Liver (tissue), 3 donors: ENCODE data around the gene PAPPA2.
"Not testable (repeated sequence)": the region's sequence is repeated elsewhere in the genome, so short reads cannot be mapped to it uniquely, and the experiment has no call there.

ENCODE experiments used
- EGR1 ChIP-seq, 2 donors: IDR thresholded peaks; 2 replicates each; pipeline ENCODE4 v1.6.1; 2016 to 2018; ENCODE audit warnings: antibody characterized with exemption in 2 of 2, low read depth in 2 of 2
- JUND ChIP-seq, 2 donors: IDR thresholded peaks; 2 replicates each; pipeline ENCODE4 v1.6.1; 2016; ENCODE audit warnings: antibody characterized with exemption in 2 of 2
- RAD21 ChIP-seq, 2 donors: IDR thresholded peaks; 2 replicates each; pipeline ENCODE4 v1.6.1; 2016; ENCODE audit warnings: antibody characterized with exemption in 2 of 2, mild to moderate bottlenecking in 2 of 2
- SP1 ChIP-seq: IDR thresholded peaks from 2 replicates; pipeline ENCODE4 v1.6.1; 2018; ENCODE audit warnings: antibody characterized with exemption, mild to moderate bottlenecking
- TAF1 ChIP-seq: conservative IDR thresholded peaks from 2 replicates; pipeline ENCODE4 v1.6.1; 2016; ENCODE audit warnings: antibody characterized with exemption, mild to moderate bottlenecking
- TF ChIP-seq, protein P1 (sequence below): fragments of 150-350 bp; IDR thresholded peaks from 2 replicates; pipeline ENCODE4 v1.5.1; 2017; ENCODE audit warnings: improper control_type of control experiment, low read depth, low read length; ENCODE audit not compliant: missing input control
- TF ChIP-seq, protein P2 (sequence below): IDR thresholded peaks from 2 replicates; pipeline ENCODE4 v1.6.1; 2016; ENCODE audit warnings: antibody characterized with exemption, mild to moderate bottlenecking
- TF ChIP-seq, protein P3 (sequence below): IDR thresholded peaks from 2 replicates; pipeline ENCODE4 v1.6.1; 2016; ENCODE audit warnings: antibody characterized with exemption
- donor health status: healthy.
- donor health status: healthy.

DNA sequence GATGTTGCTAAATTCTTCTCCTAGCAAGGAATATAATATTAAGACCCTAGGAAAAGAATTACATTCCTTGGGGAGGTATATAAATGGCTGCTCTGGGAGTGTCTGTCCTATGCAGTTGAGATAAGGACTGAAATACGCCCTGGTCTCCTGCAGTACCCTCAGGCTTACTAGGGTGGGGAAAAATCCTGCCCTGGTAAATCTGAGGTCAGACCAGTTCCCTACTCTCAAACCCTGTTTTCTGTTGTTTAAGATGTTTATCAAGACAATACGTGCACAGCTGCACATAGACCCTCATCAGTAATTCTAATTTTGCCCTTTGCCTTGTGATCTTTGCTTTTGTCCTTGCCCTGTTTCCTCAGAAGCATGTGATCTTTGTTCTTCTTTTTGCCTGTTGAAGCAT, 11.2 kb upstream of the PAPPA2 start:
- TF ChIP-seq, protein P1, sequence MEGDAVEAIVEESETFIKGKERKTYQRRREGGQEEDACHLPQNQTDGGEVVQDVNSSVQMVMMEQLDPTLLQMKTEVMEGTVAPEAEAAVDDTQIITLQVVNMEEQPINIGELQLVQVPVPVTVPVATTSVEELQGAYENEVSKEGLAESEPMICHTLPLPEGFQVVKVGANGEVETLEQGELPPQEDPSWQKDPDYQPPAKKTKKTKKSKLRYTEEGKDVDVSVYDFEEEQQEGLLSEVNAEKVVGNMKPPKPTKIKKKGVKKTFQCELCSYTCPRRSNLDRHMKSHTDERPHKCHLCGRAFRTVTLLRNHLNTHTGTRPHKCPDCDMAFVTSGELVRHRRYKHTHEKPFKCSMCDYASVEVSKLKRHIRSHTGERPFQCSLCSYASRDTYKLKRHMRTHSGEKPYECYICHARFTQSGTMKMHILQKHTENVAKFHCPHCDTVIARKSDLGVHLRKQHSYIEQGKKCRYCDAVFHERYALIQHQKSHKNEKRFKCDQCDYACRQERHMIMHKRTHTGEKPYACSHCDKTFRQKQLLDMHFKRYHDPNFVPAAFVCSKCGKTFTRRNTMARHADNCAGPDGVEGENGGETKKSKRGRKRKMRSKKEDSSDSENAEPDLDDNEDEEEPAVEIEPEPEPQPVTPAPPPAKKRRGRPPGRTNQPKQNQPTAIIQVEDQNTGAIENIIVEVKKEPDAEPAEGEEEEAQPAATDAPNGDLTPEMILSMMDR, result not testable (repeated sequence)
- not testable (repeated sequence) for TF ChIP-seq EGR1 (IDR thresholded peaks at IDR 0.05; ENCODE audit: low read depth in 2 of 2); SP1; TAF1; RAD21 (IDR thresholded peaks at IDR 0.05); JUND (IDR thresholded peaks at IDR 0.05)
- TF ChIP-seq, protein P2, sequence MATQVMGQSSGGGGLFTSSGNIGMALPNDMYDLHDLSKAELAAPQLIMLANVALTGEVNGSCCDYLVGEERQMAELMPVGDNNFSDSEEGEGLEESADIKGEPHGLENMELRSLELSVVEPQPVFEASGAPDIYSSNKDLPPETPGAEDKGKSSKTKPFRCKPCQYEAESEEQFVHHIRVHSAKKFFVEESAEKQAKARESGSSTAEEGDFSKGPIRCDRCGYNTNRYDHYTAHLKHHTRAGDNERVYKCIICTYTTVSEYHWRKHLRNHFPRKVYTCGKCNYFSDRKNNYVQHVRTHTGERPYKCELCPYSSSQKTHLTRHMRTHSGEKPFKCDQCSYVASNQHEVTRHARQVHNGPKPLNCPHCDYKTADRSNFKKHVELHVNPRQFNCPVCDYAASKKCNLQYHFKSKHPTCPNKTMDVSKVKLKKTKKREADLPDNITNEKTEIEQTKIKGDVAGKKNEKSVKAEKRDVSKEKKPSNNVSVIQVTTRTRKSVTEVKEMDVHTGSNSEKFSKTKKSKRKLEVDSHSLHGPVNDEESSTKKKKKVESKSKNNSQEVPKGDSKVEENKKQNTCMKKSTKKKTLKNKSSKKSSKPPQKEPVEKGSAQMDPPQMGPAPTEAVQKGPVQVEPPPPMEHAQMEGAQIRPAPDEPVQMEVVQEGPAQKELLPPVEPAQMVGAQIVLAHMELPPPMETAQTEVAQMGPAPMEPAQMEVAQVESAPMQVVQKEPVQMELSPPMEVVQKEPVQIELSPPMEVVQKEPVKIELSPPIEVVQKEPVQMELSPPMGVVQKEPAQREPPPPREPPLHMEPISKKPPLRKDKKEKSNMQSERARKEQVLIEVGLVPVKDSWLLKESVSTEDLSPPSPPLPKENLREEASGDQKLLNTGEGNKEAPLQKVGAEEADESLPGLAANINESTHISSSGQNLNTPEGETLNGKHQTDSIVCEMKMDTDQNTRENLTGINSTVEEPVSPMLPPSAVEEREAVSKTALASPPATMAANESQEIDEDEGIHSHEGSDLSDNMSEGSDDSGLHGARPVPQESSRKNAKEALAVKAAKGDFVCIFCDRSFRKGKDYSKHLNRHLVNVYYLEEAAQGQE, result not testable (repeated sequence)
- TF ChIP-seq, protein P3, sequence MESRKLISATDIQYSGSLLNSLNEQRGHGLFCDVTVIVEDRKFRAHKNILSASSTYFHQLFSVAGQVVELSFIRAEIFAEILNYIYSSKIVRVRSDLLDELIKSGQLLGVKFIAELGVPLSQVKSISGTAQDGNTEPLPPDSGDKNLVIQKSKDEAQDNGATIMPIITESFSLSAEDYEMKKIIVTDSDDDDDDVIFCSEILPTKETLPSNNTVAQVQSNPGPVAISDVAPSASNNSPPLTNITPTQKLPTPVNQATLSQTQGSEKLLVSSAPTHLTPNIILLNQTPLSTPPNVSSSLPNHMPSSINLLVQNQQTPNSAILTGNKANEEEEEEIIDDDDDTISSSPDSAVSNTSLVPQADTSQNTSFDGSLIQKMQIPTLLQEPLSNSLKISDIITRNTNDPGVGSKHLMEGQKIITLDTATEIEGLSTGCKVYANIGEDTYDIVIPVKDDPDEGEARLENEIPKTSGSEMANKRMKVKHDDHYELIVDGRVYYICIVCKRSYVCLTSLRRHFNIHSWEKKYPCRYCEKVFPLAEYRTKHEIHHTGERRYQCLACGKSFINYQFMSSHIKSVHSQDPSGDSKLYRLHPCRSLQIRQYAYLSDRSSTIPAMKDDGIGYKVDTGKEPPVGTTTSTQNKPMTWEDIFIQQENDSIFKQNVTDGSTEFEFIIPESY, result not testable (repeated sequence)
